CD4-positive, alpha-beta T cell (primary cell): ENCODE measurements around the gene JAZF1. TPM values are rescaled to one million over a fixed set of nuclear protein-coding genes. Genes with fewer than 3 reads are reported as not detected.

Experiments used
- ATAC-seq: fragments of 200-7000 bp; cut with Tn5 transposase; one replicate; pipeline ENCODE4 v1.10.0; 2022; ENCODE audit warnings: mild to moderate bottlenecking; ENCODE audit not compliant: poor library complexity
- CTCF ChIA-PET: fragments of 350-600 bp; sonication (Branson Sonifier 250); formaldehyde crosslinking; loops from one replicate; lab custom pipeline; 2021; ENCODE audit warnings: antibody characterized with exemption, inconsistent platforms; lab: Charles Lee
- POLR2A ChIA-PET: fragments of 350-600 bp; sonication (Branson Sonifier 250); formaldehyde crosslinking; loops from one replicate; lab custom pipeline; 2021; ENCODE audit warnings: antibody characterized with exemption, inconsistent platforms; lab: Charles Lee
- DNase-seq, 14 experiments: peaks; one replicate each; pipeline ENCODE4 v3.0.0-alpha.2; 2013 to 2020; ENCODE audit warnings: mixed read lengths in 2 of 14
- H3K27ac ChIP-seq, 2 donors: one replicate each; pipeline versions ENCODE4 v1.5.1 to v1.7.0; 2013; ENCODE audit warnings: low read length in 2 of 2, low read depth in 1 of 2, mild to moderate bottlenecking in 1 of 2
- H3K27me3 ChIP-seq, 2 experiments: 1 replicate in 1 of 2; 2 replicates in 1 of 2; pipeline versions ENCODE4 v1.6.1 to v1.7.0; 2013; ENCODE audit warnings: low read length in 2 of 2, control low read depth in 1 of 2, mild to moderate bottlenecking in 1 of 2, moderate library complexity in 1 of 2; ENCODE audit not compliant: insufficient read depth in 2 of 2, control insufficient read depth in 1 of 2
- H3K36me3 ChIP-seq: one replicate; pipeline ENCODE4 v1.6.1; 2013; ENCODE audit warnings: low read length, control low read depth; ENCODE audit not compliant: insufficient read depth
- H3K4me1 ChIP-seq: one replicate; pipeline ENCODE4 v1.6.1; 2013; ENCODE audit warnings: low read length, control low read depth; ENCODE audit not compliant: insufficient read depth
- H3K4me3 ChIP-seq: one replicate; pipeline ENCODE4 v1.5.1; 2013; ENCODE audit warnings: mild to moderate bottlenecking, low read length, moderate library complexity
- H3K9me3 ChIP-seq, 2 experiments: 1 replicate in 1 of 2; 2 replicates in 1 of 2; pipeline versions ENCODE4 v1.6.1 to v1.7.0; 2013; ENCODE audit warnings: low read length in 2 of 2, mild to moderate bottlenecking in 2 of 2, control low read depth in 1 of 2, moderate library complexity in 1 of 2; ENCODE audit not compliant: control insufficient read depth in 1 of 2, insufficient read depth in 1 of 2
- H3K27ac Mint-ChIP-seq: one replicate; pipeline ENCODE4 v1.8.0; 2020; ENCODE audit warnings: mixed read lengths
- H3K27me3 Mint-ChIP-seq: one replicate; pipeline ENCODE4 v1.8.0; 2021; ENCODE audit warnings: mixed read lengths
- H3K36me3 Mint-ChIP-seq: one replicate; pipeline ENCODE4 v1.8.0; 2021; ENCODE audit warnings: low read depth, mixed read lengths
- H3K4me1 Mint-ChIP-seq: one replicate; pipeline ENCODE4 v1.8.0; 2021; ENCODE audit warnings: low read depth, mixed read lengths
- H3K4me3 Mint-ChIP-seq: one replicate; pipeline ENCODE4 v1.8.0; 2020; ENCODE audit warnings: mild to moderate bottlenecking, mixed read lengths
- H3K9me3 Mint-ChIP-seq: one replicate; pipeline ENCODE4 v1.8.0; 2020; ENCODE audit warnings: mixed read lengths
- CTCF ChIP-seq: fragments of 200-600 bp; IDR thresholded peaks from one replicate; pipeline ENCODE4 v1.8.0; 2022; ENCODE audit warnings: antibody characterized with exemption, mild to moderate bottlenecking
- intact Hi-C, 2 experiments: fragments of 100-400 bp; cut with DNase I in 1 of 2; cut with micrococcal nuclease in 1 of 2; formaldehyde crosslinking; loops; one replicate each; pipeline versions ENCODE4 v1.15.1 to v1.9.0; 2023 to 2025; cut with DNase I, micrococcal nuclease
- total RNA-seq, 174 experiments: library from RNA in 2 of 174; stranded (reverse) in 2 of 174; gene quantifications; one replicate each; pipeline ENCODE4 v1.2.3 and lab custom pipeline; 2021 to 2026

Gene JAZF1
- total RNA-seq, 2 experiments from 2014 or later: 9.9 to 11.1 TPM

- no peaks in the 10 kb centered on the region for H3K4me1 Mint-ChIP-seq
- no peak overlapping the region for H3K4me3 ChIP-seq
- H3K27ac ChIP-seq: no peak overlapping the region
- ChIA-PET CTCF (no interaction called here), POLR2A (no interaction called here)
- no peaks in the 10 kb centered on the region for H3K27me3 ChIP-seq
- no peaks in the 10 kb centered on the region for H3K9me3 ChIP-seq
- TF ChIP-seq CTCF: no peak
- no peaks in the 10 kb centered on the region for H3K4me1 ChIP-seq
- no peaks in the 10 kb centered on the region for H3K27me3 Mint-ChIP-seq
- no peaks in the 10 kb centered on the region for H3K36me3 ChIP-seq
- no peaks in the 10 kb centered on the region for H3K36me3 Mint-ChIP-seq
- intact Hi-C loops: no loop called here
- H3K9me3 Mint-ChIP-seq: no peaks in the 10 kb centered on the region
- no peak overlapping the region for H3K27ac Mint-ChIP-seq
- ATAC-seq: no peak
- DNase-seq: no peak
- no peak overlapping the region for H3K4me3 Mint-ChIP-seq
Observed at GRCh38 chr7:27872356-27873275, 308.0 kb downstream of the JAZF1 start.

- Mint-ChIP-seq H3K4me3 (no peak overlapping the region), H3K36me3 (no peaks in the 10 kb centered on the region), H3K4me1 (no peaks in the 10 kb centered on the region), H3K27ac (no peak overlapping the region), H3K9me3 (no peaks in the 10 kb centered on the region), H3K27me3 (no peaks in the 10 kb centered on the region)
- H3K27ac ChIP-seq: no peak overlapping the region
- ATAC-seq (no peak), DNase-seq (no peak)
- no peak overlapping the region for H3K4me3 ChIP-seq
- POLR2A ChIA-PET: no interaction called here
- H3K4me1 ChIP-seq: no peaks in the 10 kb centered on the region
- H3K9me3 ChIP-seq: no peaks in the 10 kb centered on the region
- H3K27me3 ChIP-seq: no peaks in the 10 kb centered on the region
- no peaks in the 10 kb centered on the region for H3K36me3 ChIP-seq
- intact Hi-C loops: no loop called here
- CTCF ChIA-PET: no interaction called here
- no peak for TF ChIP-seq CTCF
Observed at GRCh38 chr7:27871866-27872265, 308.7 kb downstream of the JAZF1 start.

- ChIA-PET CTCF (no interaction called here), POLR2A (no interaction called here)
- no peak overlapping the region for H3K27ac Mint-ChIP-seq
- H3K4me1 ChIP-seq: no peaks in the 10 kb centered on the region
- H3K27me3 ChIP-seq: no peaks in the 10 kb centered on the region
- no peaks in the 10 kb centered on the region for H3K36me3 Mint-ChIP-seq
- DNase-seq (no peak), ATAC-seq (no peak)
- intact Hi-C loops: no loop called here
- H3K9me3 Mint-ChIP-seq: no peaks in the 10 kb centered on the region
- H3K4me3 Mint-ChIP-seq: no peak overlapping the region
- no peaks in the 10 kb centered on the region for H3K4me1 Mint-ChIP-seq
- H3K36me3 ChIP-seq: no peaks in the 10 kb centered on the region
- no peak overlapping the region for H3K4me3 ChIP-seq
- H3K9me3 ChIP-seq: no peaks in the 10 kb centered on the region
- no peak for TF ChIP-seq CTCF
- H3K27ac ChIP-seq: no peak overlapping the region
- H3K27me3 Mint-ChIP-seq: no peaks in the 10 kb centered on the region
Observed at GRCh38 chr7:27871086-27871485, 309.5 kb downstream of the JAZF1 start.
